HG02763 (cell line): Measurements from ENCODE around the gene THAP9.
A peak's percentile ranks its signal among the peaks of the same experiment; 100 is the strongest.
"Not testable (repeated sequence)": the region's sequence is repeated elsewhere in the genome, so short reads cannot be mapped to it uniquely, and the experiment has no call there.

Experiments used
- ATAC-seq: cut with Tn5 transposase; IDR thresholded peaks from one replicate; pipeline ENCODE4 v1.9.1; 2021; ENCODE audit warnings: mild to moderate bottlenecking, moderate library complexity; ENCODE audit not compliant: unreplicated experiment

The THAP9 gene

DNA sequence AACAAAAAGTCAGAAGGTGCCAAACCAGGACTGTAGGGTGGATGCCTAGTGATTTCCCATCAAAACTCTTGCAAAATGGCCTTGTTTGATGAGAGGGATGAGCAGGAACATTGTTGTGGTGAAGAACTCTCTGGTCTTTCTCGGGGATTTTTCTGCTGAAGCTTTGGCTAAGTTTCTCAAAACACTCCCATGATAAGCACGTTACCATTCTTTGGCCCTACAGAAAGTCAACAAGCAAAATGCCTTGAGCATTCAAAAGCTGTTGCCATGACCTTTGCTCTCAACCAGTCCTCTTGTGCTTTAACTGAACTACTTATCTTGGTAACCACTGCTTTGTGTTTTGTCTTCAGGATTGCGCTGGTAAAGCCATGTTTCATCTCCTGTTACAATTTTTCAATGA, 6.6 kb upstream of the THAP9 start:
- ATAC-seq = no peak

DNA sequence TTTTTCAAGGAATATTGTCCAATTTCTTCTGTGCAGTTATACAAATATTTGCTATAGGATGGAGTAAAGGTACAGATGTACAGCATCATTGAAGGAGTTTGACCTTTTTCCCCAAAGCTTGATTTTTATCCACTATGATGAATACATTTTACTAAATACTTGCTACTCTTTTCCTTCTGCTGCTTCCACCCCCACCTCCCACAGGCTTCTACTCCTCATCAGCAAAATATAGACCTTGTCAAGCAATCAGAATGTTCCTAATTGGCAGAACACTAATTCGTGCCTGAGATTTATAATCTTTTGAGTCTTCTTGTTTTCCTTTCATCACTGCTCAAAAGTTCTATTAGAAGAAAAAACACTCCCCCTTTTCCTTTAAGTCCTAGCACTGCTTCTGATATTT, 3.8 kb upstream of the THAP9 start:
- ATAC-seq = no peak

DNA sequence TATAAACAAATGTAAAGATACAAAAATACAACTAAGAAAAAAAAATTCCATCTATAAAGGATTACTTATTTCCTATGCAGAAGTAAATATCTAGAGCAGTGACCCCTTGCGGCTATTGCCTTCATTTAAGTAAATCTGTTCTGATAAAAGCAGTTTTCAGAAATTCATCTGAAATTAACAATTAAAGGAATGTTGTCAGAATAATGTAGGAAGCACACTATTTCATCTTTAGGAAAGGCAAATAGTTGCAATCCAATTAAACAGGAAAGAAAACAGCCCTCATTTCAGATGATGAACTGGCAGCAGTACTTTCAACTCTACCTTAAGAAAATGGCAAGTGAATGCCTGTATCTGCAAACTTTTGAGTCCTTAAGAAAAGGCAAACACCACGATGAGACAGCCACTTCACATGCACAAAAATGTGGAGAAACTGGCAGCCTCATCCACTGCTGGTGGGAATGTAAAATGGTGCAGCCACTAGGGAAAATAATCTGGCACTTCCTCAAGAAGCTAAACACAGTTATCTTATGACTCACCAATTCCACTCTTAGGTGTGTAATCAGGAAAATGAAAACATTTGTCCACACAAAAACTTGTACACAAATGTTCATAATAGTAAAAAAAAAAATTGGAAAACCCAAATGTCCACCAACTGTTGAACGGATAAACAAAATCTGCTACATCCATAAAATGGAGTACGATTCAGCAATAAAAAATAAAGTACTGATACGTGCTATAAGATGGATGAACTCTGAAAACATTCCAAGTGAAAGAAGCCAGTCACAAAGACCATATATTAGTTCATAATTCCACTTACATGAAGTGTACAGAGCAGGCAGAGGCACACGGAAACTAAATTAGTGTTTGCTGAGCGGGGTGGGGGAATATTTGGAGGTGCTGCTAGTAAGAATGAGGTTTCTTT, 2.0 kb upstream of the THAP9 start:
- no peak for ATAC-seq

DNA sequence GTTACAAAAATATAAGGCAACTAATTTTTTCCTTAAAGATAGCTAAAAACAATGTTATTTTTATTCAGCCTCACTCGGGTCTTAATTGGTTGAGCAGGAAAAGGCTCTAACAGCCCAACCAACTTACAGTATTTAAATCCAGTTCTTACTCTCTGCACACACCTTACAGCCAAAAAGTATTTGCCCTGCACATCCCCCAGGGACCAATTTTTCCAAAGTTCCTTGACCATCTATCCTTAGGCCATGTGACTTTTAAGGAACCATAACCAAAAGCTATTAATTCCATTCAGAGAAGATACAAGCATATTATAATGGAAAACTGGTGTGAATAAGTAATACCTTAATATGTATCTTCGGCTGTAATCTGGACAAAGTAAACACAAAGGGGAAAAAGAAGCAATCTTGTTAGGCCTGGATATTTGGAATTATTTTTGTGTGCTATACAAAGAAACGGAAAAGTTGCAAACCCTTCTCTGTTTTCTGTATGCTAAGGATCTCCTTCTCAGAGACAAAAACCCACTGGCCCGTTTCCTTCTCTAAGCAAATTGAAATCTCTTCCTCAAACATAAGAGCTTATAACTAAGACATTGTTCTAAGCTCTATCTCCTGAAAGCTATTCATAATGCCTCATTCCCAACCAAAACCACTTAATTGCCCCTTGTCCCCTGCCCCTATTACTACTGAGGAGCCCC, 1.0 kb upstream of the THAP9 start:
- ATAC-seq = no peak

DNA sequence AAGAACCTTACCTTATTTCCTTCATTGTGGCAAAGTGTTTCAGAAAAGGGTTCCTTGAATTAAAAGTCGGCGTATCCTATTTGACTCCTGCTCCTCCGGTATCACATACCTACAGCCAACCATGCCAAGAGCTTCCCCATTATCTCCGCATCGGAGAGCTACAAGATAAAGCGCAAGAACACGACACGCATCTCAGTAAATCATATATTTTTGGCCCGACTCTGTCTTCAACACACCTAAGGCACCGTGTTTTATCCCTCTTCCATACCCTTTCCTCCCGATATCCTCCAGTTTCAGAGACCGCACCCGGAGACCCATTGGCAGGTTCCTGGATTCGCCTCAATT, 497 bp upstream of the THAP9 start:
- ATAC-seq = peak; percentile 9

DNA sequence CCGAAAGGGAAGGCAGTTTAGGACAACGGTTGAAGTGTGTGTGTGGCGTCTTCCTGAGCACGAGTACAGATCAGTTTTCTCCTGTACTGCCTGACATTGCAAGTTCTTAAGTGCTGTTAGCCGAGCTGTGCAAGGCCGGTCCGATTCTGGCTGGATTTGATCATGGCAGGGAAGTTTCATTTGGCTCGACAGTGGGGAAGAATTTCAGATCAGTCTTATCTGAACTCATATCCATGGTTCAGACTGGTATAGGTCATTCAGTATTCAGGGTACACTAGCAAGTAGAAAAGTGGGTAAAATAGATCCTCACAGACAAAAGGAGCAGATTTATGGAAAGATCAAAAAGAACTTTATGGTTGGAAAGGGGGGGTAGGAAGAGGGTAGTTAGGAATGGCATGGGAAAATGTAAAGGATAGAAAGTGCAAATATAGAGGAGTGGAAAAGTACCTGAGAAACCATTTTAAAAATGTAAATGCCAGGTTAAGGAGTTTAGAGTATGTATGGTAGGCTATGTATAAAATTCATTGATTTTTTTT, 716 bp downstream of the THAP9 start:
- no peak for ATAC-seq

DNA sequence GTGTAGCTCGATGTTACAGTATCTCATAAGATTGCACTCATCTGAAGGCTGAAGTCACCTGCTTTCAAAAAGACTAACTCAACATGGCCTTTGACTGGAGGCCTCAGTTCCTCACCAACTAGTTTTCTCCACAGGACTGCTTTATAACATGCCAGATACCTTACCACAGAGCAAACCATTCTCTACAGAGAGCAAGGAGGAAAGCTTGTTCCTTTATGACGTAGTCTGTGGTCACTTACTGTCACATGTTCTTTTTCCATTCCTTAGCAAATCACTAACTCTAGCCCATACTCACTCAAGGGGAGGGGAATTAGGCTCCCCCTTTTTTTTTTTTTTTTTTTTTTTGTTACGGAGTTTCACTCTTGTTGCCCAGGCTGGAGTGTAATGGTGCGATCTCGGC, 3.2 kb downstream of the THAP9 start:
- no peak for ATAC-seq

DNA sequence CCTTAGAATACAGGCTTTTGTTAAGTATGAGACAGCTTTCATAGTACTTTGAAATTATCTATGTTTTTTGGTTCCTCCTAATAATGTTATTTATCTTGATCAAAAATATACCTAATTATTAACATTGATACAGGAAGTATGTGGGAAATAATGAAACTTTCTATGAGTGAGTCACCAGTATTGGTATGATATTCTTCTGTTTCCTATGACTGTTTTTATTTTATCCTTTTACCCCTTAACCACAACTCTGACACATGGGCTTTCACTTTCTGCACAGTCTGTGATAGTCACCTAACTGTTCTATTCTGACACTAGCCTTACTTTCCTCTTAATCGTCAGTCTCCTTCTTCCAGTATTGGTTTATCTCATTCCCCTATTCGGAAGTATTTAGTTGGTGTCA, 4.7 kb downstream of the THAP9 start:
- ATAC-seq = peak; percentile 35

DNA sequence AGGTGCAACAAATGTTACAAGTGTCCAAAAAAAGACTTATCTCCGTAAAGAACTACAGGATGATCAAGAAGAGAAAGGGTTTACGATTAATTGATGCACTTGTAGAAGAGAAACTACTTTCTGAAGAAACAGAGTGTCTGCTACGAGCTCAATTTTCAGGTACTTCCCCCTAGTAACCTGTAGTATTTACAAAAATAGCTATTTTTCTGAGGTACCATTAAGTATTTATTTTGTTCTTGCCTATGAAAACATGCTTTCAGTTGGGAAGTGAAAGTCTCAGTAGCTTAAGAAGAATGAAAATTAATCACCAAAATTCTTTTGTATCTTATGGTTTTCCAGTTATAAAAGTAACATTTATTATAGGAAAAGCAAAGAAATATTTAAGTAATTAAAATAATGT, 5.9 kb downstream of the THAP9 start:
- ATAC-seq = no peak

DNA sequence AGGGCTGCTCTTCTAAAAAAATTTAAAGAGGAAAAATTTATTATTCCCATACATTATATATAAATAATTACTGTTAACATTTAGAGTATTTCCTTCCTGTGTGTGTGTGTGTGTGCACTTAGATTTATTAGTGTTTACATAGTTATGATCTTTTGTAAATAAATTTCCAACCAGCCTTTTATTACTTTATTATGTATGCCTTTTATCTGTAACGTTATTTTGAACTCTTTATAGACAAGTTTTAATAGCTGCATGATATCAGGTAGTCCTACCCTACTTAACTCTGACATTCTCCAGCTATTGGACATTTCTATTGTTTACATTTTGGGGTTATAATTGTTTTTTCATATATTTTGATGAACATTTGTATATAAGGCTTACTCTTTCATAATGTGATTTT, 8.8 kb downstream of the THAP9 start:
- ATAC-seq = no peak

DNA sequence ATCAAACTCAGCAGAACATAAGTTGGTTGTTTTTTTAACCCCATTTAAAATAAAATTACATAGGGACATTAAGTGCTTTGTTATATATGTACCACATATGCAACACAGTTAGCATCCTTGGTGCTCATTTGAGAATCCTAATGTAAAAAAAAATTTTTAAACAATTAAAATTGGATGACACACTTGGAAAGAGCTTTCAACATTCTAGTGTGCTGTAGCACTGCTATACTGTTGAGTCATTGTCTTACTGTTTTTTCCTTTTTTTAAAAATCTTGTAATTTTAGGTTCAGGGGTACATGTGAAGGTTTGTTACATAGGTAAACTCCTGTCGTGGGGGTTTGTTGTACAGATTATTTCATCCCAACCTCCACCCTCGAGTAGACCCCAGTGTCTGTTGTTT, 12.8 kb downstream of the THAP9 start:
- no peak for ATAC-seq

DNA sequence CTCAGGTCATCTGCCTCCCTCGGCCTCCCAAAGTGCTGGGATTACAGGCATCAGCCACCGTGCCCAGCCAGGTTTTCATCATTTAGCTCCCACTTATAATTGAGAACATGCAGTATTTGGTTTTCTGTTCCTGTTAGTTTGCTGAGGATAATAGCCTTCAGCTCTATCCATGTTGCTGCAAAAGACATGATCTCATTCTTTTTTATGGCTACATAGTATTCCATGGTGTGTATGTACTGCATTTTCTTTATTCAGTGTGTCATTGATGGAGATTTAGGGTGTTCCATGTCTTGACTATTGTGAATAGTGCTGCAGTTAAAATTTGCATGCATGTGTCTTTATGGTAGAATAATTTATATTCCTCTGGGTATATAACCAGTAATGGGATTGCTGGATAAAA, 13.4 kb downstream of the THAP9 start:
- ATAC-seq = not testable (repeated sequence)

DNA sequence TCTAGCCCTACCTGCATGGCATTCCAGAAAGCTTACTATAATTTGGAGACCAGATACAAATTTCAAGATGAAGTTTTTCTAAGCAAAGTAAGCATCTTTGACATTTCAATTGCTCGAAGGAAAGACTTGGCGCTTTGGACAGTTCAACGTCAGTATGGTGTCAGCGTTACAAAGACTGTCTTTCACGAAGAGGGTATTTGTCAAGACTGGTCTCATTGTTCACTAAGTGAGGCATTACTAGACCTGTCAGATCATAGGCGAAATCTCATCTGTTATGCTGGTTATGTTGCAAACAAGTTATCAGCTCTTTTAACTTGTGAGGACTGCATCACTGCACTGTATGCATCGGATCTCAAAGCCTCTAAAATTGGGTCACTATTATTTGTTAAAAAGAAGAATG, 17.6 kb downstream of the THAP9 start:
- ATAC-seq = no peak

DNA sequence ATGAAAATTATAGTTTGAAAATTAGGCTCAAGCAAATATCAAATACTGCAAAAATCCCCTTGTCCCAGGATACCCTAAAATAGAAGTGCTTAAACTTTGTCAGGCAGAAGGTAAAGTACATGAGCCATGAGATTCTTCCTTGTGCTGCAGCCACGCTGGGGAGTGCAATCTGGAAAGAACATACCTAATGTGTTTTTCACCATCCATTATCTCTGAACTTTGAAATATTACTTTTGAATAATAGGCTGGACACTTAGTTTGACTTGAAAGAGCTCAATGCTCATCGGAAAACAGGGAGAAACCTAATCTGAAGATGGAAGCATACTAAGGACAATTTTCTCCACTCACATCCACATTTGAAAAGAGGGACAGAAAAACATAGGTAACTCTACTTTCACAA, 18.9 kb downstream of the THAP9 start:
- no peak for ATAC-seq

DNA sequence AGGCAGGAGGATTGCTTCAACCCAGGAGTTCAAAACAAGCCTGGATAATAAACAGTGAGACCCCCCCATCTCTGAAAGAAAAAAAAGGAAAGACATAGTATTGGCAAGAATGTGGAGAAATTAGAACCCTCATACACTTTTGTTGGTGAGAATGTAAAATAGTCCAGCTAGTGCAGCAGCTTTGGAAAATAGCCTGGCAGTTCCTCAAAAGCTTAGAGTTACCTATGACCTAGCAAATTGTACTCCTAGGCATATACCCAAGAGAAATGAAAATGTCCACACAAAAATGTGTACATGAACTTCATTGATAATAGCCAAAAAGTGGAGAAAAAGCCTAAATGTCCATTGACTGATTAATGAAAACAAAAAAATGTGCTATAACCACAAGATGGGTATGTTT, 21.3 kb downstream of the THAP9 start:
- no peak for ATAC-seq

DNA sequence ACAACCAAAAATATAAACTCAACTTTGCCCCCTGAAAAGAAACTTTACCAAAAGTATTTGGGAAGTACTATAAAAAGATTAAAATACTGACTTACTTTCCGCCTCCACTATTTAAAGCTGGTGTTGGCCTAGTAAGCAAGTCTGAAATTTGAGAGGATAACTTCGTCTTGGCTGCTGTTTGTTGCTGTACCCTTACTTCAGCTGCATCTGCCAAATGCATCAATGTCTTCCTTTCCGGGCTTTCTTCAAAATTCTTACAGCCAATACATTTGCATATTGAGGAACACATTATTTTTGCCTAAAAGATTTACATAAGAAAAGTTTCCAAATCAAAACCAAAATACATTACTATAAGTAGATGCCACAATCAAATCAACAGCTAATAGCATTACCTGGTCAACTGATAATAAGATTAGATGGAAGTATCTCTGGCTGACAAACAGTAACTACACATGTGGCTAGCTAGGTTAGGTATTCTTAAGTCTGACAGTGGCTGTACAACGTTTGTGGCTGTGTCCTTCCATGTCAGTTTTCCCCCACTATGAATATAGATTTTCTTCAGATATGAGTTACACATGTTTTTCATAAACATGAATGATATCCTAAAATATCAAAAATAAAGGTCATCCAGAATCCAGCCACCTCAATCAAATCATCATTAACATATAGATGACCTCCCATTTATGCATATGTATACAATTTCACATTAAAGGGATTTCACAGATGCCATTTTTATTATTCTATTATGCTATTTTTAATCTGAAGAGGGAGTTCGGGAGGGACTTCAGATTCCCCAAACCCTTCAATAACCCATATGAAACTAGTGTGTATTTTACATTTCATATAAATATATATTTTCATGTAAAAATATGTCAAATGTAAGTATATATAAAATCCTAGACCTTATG, 30.6 kb downstream of the THAP9 start:
- no peak for ATAC-seq

DNA sequence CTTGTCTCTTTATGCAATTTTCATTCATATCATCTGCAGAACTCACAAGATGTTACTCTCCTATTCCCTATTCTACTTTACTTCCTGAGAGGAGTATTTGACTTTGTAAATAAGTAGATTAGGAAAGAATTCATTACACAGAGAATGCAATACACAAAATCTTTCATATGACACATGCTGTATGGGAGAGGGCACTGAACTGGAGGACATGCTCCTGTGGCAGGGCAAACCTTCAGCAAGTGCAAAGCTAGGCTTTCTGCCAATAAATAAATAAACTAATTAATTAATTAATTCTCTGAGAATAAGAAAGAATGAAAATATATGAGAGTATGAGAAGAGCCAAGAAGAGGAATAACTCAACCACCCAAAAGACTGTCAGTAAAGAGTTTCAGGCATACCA, 33.9 kb downstream of the THAP9 start:
- ATAC-seq = no peak

DNA sequence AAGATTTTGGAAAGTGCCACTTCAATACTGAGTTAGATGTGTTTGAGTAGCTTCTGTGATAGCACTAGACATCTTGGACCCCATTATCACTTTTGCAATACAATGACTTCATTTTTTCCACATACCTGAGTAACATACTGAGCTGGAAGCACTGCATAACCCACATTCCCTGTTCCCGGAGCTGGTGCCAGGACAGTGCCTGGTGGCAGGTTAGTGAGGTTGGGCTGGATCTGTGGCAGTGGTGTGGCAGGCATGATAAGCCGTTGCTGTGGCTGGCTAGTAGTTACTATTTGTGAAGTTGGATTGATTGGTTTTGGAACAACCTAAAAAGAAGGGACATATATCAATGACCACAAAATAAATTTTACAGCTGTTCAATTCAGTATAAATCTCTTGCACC, 38.9 kb downstream of the THAP9 start:
- no peak for ATAC-seq

DNA sequence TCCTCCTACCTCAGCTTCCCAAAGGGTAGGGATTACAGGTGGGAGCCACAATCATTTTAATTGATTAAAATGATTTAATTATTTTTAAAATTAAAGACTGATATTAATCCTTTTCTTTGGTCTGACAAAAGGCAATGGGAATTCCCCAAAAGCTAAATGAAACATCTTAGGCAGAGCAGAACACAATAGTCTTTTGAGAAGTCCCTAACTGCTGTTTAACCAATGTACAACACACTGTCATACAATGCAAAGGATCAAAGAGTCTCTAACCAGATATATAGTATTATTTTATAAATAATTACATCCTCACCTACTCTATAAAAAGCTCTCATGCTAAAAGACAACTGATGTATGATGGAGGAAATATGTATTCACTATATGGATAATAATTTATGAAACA, 47.0 kb downstream of the THAP9 start:
- no peak for ATAC-seq

DNA sequence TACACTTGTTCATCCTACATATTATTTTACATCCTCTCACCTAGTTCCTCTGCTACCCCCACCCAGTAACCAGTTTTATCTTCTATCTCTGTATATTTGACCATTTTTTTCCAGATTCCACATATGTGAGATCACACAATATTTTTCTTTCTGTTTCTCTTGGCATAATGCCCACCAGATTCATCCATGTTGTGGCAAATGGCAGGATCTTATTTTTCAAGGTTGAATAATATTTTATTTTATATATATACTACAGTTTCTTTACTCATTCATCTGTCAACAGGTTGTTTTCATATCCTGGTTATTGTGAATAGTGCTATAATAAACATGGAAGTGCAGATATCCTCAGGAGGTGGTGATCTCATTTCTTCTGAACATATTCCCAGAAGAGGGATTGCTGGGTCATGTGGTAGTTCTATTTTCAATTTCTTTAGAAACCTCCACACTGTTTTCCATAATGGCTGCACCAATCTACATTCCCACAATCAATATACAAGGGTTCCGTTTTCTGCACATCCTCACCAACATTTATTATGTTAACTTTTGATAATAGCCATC, 48.2 kb downstream of the THAP9 start:
- no peak for ATAC-seq

DNA sequence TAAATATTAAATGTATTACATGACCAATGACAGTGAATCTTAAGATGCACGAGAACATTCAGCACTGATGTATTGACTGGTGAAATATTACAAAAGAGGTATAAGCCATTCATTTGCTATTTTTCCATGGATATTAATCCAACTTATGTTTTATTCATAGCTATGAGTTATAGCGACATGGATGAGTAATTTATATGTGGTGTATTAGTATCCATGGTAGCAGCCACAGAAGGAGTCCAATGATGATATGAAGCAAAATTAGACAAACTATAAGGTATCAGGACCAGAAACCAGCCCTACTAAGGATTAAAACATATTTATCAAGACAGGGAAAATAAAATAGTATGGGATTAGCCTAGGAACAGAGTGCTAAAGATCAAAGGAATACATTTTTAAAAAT, 50.7 kb downstream of the THAP9 start:
- no peak for ATAC-seq
